OCI-M2 (cell line): Measurements from ENCODE around the gene CAMK2G.

Experiments used
- DNase-seq: peaks from one replicate; lab custom pipeline; 2025; ENCODE audit not compliant: unreplicated experiment; lab: John Stamatoyannopoulos, UW

Gene CAMK2G

GRCh38 chr10:73814896-73815718 lies 59.2 kb downstream of the CAMK2G start:
- DNase-seq: no peak

DNA sequence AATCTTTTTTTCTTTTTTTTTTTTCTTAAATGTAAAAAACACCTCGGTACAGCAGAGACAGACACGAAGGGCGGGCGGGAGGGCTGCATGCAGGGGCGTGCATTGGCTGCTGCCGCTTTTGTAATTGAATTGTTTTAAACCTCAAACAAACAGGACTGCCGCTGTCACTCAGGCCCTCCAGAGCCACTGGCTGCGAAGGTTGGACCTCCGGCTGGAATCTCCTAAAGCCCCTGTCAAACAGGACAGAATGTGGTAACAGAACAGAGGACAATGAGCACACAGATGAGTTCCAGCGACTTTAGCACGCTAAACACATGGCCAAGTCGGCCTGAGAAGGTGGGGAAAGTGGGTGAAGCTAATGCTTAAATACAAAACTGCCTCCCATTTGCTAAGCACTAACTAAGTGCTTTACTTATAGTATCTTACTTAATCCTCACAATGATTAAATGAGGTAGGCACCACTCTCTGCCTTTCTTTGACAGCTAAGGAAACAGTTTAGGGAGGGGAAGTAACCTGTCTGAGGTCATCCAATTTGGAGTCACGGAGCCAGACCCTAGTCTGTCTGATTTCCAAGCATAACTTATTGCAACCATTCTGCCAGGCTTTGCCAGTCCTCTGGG lies 60.0 kb downstream of the CAMK2G start:
- no peak for DNase-seq

DNA sequence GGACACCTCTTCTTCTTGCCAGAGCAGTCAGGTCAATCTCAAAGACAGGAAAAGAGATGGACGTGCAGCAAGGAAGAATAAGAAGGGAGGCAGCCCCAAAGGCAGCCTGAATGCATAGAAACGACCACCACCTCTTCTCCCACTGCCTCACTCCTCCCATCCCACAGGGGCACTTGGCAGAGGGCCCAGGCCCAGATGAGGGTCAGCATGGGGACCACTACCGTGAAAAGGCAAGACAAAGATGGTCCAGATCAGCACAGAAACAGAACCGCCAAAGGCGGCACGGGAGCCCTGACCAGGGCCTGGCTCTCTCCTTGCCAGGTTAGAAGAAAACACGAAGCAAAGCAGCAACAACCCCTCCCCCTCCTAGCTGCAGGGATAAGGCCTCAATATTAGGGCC lies 61.0 kb downstream of the CAMK2G start:
- no peak for DNase-seq

GRCh38 chr10:73812657-73813056 lies 61.7 kb downstream of the CAMK2G start:
- no peak for DNase-seq

DNA sequence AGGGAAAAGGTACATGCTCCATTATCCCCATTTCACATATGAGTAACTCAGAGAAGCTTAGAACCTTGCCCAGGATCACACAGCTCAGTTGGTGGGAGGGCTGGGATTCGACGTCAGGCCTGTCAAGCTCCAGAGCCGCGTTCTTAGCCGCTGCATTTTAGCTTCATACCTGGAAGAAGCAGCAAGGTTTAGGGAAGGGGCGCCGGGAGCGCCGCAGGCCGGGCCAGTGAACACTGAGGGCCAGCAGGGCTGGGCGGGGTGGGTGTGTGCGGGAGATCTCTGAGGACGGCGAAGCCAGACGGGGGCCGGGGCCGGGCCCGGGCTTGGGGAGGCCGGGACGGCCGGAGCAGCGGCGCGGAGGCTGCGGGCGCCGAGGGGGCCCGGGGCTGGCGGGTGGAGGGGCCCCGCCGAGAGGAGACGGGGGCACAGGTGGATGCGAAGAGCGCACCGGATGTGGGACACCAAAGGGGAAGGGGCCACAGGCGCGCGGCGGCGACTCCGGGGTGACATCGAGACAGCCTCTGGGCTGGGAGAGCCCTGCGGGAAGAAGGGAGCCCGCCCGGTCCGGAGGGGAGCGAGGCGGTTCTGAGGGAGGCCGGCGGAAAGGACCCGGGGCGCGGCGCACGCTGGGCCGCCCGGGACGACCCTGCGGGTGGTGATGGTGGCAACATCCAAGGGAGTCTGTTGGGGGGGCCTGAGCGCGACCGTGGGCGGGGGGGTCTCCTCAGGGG lies 63.5 kb downstream of the CAMK2G start:
- DNase-seq: no peak

GRCh38 chr10:73810358-73810734 lies 64.0 kb downstream of the CAMK2G start:
- no peak for DNase-seq

DNA sequence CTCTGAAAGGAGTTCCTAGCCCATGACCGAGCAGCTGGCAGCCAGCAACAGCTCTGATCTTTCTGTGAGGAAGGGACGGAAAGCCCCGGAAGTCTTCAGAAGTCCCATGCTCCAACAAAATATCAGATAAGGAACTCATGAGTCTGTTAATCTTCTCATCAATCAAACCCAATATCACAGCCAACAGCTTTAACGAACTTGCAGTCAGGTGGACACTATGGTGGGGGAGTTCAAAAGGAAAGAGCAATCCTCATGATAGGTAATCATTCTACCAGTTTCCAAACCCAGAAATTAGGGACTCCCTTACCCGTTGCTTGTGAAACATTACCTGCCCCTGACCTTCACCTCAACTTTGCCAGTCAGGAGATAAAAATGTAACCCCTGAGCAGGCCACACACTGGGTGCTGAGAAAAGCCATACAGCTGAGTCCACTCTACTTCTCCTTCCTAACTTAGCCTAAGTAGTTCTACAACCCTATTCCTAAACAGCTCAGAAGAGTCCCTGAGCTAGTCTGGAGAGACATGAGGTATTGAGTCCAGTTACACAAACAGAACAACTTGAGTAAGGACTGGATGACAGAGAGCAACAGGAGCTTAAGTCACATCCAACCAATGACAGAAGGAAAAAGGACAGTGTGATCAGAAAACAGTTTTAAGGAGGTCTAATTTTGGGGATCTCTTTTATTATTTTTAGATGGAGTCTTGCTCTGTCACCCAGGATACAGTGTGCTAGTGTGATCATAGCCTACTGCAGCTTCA lies 65.1 kb downstream of the CAMK2G start:
- no peak for DNase-seq

GRCh38 chr10:73808021-73808815 lies 66.1 kb downstream of the CAMK2G start:
- no peak for DNase-seq

- no peak for DNase-seq
Observed at GRCh38 chr10:73807471-73807870, 66.9 kb downstream of the CAMK2G start.

- DNase-seq: no peak
Observed at GRCh38 chr10:73806176-73806950, 68.0 kb downstream of the CAMK2G start.

DNA sequence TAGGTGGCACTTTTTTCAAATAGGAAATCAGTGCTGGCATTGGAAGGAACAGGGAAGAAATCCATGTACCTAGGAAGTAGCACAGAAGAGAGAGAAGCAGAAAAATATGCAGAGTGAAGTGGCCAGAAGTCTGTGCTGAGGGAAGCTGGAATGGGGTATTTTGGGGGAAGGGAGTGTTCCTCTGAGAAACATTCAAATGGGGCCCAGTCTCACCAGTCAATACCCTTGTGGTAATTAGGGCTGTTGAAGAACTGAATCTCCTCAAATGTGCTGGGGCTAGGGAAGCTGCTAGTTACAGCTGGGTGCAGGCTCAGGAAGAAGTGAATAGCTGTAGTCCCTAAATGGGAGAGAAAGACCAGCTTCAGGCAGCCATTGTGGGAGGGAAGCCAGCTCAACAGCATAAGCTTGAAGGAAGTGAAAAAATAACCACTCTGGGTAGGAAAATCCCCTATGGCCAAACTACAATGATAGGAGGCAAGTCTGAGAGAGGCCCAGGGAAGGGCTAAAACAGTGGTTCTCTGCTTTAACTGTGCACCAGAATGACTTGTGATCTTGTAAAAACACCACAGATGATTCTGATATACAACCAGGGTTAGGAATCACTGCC lies 70.6 kb downstream of the CAMK2G start:
- no peak for DNase-seq

DNA sequence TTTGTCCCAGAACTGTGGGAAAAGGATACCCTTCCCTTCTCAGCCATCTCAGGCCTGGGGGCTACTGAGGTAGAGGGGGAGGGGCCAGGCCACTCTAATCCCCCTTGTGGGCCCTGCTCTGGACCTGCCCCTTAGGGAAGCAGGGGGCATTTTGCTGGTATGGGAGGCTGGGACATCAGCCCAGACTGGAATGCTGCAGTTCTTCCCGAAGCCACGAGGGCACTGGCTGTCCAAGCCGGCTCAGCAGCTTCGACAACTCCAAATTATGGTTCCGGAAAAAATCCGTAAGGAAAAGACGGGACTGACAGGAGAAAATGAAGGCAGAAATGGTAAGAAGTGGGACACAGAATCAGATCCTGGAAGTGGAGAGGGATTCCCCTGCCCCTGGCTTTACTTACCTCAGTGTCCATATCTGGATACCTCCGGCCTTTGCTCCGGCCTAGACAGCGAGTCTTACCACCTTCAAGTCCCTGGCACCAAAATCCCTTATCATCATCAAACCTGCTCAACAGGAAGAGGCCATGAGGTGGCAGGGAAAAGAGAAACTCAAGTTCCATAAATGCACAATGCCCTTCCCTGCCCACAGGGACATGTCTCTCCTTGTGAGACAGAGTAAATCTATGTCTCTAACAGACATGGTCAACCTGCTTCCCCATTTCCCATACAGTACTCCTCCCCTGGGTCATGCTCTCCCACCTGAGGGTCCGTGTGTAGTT lies 71.9 kb downstream of the CAMK2G start:
- no peak for DNase-seq

- DNase-seq: no peak
Observed at GRCh38 chr10:73801253-73801590, 73.1 kb downstream of the CAMK2G start.

DNA sequence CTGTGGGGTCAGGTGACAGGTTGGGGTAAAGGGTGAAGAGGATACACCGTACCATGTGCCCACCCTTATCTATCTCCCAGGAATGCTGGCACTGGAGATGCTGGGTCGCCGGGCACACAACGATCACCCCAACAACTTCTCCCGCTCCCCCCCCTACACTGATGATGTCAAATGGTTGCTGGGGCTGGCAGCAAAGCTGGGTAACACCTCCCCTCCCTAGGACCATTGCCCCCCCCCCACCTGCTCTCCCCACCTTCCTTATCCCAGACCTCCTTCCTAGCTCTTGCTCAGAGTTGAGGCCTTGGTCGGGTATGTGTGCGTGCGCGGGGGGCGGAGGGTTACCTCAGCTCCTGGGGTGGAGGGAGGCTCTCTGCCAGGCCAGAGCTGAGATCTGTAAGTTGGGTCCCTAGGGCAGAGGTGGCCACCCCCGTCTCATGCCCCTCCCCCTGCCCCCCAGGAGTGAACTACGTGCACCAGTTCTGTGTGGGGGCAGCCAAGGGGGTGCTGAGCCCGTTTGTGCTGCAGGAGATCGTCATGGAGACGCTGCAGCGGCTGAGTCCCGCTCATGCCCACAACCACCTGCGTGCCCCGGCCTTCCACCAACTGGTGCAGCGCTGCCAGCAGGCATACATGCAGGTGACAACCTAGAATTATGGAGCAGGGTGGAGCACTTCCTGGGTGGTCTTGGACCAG lies 73.6 kb downstream of the CAMK2G start:
- DNase-seq: no peak

- no peak for DNase-seq
Observed at GRCh38 chr10:73799899-73800559, 74.3 kb downstream of the CAMK2G start.

DNA sequence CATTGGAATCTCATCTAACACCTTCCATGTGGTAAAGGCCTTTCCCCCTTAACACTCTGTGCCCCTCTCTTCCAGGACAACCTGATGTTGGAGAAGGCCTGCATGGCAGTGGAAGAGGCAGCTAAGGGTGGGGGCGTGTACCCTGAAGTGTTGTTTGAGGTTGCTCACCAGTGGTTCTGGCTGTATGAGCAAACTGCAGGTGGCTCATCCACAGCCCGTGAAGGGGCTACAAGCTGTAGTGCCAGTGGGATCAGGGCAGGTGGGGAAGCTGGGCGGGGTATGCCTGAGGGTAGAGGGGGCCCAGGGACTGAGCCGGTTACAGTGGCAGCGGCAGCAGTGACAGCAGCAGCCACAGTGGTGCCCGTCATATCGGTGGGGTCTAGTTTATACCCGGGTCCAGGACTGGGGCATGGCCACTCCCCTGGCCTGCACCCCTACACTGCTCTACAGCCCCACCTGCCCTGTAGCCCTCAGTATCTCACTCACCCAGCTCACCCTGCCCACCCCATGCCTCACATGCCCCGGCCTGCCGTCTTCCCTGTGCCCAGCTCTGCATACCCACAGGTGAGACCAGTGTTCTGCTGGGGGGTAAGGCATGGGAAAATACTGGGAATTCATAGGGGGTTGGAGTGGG lies 75.3 kb downstream of the CAMK2G start:
- no peak for DNase-seq

- DNase-seq: no peak
Observed at GRCh38 chr10:73798087-73798486, 76.3 kb downstream of the CAMK2G start.
